AG09319 (cell line): ENCODE data around the gene EVC2.

Experiments used
- DNase-seq: peaks from one replicate; pipeline ENCODE4 v3.0.0-alpha.2; 2010; ENCODE audit warnings: low read depth; ENCODE audit errors: extremely low read depth
- TF ChIP-seq, protein P1 (sequence below): IDR thresholded peaks from 2 replicates; pipeline ENCODE4 v1.5.1; 2011; ENCODE audit warnings: low read depth, mild to moderate bottlenecking, inconsistent platforms, low read length, moderate library complexity

The EVC2 gene

DNA sequence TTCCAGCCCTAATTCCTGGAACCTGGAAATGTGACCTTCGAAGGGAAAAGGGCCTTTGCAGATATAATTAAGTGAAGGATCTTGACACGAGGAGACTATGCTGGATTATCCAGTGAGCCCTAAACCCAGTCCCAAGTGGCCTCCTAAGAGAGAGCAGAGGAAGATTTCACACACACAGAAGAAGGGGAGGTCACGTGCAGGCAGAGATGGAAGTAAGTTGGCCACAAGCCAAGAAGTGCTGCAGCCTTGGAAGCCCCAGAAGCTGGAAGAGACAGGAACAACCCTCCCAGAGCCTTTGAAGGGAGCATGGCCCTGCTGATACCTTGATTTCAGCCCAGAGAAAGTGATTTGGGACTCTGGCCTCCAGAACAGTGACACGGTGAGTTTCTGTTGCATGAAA is 51.9 kb downstream of the EVC2 start:
- no peak for DNase-seq
- TF ChIP-seq, protein P1, sequence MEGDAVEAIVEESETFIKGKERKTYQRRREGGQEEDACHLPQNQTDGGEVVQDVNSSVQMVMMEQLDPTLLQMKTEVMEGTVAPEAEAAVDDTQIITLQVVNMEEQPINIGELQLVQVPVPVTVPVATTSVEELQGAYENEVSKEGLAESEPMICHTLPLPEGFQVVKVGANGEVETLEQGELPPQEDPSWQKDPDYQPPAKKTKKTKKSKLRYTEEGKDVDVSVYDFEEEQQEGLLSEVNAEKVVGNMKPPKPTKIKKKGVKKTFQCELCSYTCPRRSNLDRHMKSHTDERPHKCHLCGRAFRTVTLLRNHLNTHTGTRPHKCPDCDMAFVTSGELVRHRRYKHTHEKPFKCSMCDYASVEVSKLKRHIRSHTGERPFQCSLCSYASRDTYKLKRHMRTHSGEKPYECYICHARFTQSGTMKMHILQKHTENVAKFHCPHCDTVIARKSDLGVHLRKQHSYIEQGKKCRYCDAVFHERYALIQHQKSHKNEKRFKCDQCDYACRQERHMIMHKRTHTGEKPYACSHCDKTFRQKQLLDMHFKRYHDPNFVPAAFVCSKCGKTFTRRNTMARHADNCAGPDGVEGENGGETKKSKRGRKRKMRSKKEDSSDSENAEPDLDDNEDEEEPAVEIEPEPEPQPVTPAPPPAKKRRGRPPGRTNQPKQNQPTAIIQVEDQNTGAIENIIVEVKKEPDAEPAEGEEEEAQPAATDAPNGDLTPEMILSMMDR: no peak

- TF ChIP-seq, protein P1: no peak
These were observed 53.6 kb downstream of the EVC2 start for GRCh38 chr4:5654791-5655190.

DNA sequence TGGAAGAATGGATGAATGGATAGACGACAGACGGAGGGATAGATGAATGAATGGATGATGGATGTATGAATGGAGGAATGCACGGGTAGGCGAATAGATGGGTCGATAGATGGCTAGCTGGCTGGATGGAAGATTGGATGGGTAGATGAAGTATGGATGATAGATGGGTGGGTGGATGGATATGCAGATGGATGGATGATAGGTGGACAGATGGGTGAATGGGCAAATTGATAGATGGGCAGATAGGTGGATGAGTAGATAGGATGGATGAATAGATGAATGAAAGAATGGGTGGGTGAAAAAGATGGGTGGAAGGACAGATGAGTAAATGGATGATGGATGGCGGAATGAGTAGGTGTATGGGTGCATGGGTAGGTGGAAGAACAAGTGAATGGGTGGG is 57.3 kb downstream of the EVC2 start:
- DNase-seq: no peak
- TF ChIP-seq, protein P1: no peak

More at GRCh38 chr4:5654791-5655190, 53.6 kb downstream of the EVC2 start:
- no peak for DNase-seq

DNA sequence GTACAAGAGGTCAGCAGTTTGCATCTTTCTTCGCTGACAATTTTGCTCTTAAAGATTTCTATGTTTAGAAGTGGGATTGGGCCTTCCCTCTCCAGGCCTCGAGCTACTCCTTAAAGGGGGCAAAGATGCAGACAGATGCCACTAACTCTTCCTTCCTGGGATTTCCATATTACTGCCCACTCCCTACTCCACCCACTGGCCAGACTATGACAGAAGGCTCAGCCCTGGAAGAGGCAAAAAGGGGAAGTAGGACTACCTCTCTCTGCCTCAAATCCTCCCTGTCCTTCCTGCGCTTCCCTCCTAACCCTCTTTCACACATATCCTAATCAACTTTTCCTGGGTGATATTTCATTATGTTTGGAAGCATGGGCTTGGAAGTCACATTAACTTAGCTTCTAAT is 58.3 kb downstream of the EVC2 start:
- TF ChIP-seq, protein P1: no peak
- no peak for DNase-seq

DNA sequence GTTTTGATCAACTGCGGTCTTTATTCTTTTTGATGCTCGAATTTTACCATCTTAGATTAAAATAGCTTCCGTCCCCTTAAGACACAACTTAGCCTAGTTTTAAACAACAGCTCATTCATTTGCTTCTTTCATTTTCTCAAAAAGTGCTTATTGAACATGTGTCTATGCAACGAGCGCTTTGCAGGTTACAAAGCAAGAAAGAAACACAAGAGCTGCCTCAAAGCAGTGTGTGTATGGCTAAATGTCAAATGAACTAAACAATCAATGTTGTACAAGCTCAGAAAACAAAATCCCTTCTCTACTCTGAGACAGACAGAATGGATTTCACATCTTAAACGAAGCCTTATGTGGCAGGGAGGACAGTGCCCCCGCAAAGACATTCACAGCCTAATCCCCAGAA is 61.0 kb downstream of the EVC2 start:
- no peak for DNase-seq
- TF ChIP-seq, protein P1: no peak

GRCh38 chr4:5640096-5640495 is 68.3 kb downstream of the EVC2 start:
- TF ChIP-seq, protein P1: no peak

DNA sequence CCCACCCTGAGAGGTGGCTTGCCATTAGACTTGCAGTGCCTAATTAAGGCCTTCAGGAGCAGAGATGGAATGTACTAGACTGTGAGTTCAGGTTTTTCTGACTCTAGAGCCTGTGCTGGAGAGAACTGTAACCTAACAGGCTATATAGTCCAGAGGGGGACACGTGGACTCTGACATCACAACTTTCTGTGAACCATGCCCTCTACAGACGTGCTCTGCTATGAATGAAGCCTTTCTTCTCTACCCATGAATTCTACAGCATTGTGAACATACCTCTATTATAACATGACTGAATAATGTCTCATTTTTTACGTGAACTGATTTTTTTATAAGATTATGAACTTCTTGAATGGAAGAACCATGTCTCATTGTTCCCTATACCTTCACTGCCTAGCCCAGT is 68.8 kb downstream of the EVC2 start:
- TF ChIP-seq, protein P1: no peak
- no peak for DNase-seq

More at GRCh38 chr4:5640096-5640495, 68.3 kb downstream of the EVC2 start:
- no peak for DNase-seq

- no peak for DNase-seq
- TF ChIP-seq, protein P1: no peak
These were observed 69.4 kb downstream of the EVC2 start for GRCh38 chr4:5638976-5639375.
